ENCODE data around the gene TMEM47.

- TF ChIP-seq CTCF (IDR thresholded peaks at IDR 0.05) (no peak), EZH2 (IDR thresholded peaks at IDR 0.05; ENCODE audit: borderline replicate concordance, insufficient read depth, low read depth, low read length, poor library complexity, severe bottlenecking) (no peak)
These were observed 30.0 kb upstream of the TMEM47 start for GRCh38 chrX:34687095-34687494.

Data from B cell (primary cell).